ENCODE measurements around the gene RCBTB2.

DNA sequence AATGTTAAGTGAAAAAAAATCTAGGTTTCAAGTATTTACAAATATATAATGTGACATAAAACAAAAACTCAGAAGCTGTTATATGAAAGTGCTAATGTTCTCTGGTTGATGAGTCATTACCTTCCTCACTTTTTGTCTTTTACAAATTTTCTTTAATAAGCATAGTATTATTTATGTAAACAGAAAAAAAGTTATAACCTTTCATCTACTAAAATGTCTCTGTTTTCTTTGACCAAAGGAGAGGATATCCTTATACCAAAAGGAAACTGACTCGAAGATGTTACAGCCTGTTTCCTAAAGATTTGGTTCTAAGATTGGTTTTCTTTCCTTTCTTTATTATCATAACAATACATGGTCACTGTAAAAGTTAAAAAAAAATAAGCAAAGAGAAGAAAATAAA, 38.0 kb downstream of the RCBTB2 start:
- TF ChIP-seq CREB1 (IDR thresholded peaks at IDR 0.05; ENCODE audit: low read depth) (no peak), RAD21 (IDR thresholded peaks at IDR 0.05; ENCODE audit: low read depth) (no peak), EP300 (IDR thresholded peaks at IDR 0.05; ENCODE audit: borderline replicate concordance) (no peak), TAF1 (IDR thresholded peaks at IDR 0.05; ENCODE audit: low read depth) (no peak), EGR1 (IDR thresholded peaks at IDR 0.05) (no peak), CEBPB (IDR thresholded peaks at IDR 0.05) (no peak), YY1 (IDR thresholded peaks at IDR 0.05; ENCODE audit: low read depth) (no peak), NFIC (IDR thresholded peaks at IDR 0.05) (no peak), TEAD4 (IDR thresholded peaks at IDR 0.05) (no peak)
- TF ChIP-seq, protein P1, sequence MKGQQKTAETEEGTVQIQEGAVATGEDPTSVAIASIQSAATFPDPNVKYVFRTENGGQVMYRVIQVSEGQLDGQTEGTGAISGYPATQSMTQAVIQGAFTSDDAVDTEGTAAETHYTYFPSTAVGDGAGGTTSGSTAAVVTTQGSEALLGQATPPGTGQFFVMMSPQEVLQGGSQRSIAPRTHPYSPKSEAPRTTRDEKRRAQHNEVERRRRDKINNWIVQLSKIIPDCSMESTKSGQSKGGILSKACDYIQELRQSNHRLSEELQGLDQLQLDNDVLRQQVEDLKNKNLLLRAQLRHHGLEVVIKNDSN (IDR thresholded peaks at IDR 0.05) = no peak

All from Ishikawa (cell line).